HG03066 (cell line): ENCODE data around the gene SIVA1.

ENCODE experiments used
- ATAC-seq: cut with Tn5 transposase; IDR thresholded peaks from one replicate; pipeline ENCODE4 v1.9.1; 2021; ENCODE audit warnings: low read depth; ENCODE audit not compliant: unreplicated experiment

The SIVA1 gene

DNA sequence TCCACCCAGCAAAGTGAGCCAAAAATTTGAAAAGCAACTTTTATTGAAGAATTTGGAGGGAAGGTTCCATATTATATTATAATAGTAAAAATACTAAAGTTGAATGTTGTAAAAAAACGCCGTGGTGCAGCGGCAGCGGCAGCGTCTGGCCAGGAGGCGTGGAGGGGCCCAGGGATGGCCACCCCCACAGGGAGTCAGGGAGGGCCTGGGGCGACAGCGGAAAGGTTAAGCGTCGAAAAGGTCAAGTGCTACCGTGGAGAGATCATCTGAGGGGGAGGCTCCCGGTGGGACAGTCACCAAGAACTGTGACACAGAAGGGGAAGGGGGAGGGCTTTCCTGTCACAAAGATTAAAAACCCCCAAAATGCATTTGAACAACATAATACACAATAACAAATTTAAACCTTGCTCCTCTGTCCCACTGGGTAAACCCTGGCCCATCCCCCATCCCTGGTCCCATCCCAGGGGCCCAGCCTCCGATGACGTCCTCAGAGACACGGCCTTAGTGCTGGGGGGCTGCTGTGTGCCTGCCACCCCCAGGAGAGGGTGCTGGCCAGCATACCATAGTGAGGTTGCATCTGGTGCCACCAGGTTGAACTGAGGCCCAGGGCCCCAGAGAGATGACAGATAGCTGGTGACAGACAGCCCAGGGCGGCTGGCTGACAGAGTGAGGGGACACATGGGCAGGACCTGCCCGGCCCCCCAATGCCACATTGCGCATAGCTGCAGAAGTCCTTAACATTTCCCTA lies 16.6 kb downstream of the SIVA1 start:
- ATAC-seq: no peak

DNA sequence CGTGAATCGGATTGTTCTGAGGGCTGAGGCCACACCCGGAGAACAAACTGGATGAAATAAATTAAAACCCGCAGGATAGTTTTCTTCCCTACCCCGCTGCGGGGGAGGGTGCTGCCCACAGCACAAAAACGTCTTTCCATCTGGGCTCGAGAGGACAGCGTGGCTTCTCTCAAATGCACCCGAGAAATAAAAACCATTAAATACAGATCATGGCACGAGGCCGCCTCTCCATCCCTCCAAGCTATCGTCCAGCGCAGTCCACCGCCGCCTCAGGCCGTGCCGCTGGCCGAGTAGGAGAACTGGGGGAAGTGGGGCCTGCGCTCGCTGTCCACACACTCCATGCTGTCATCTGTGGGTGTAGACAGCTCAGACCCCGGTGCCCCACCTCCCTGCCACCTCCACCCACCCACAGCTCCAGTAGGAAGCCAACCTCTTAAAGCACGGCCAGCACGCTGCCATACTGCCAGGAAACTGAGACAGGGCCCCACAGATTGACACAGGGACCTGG lies 17.2 kb downstream of the SIVA1 start:
- no peak for ATAC-seq

DNA sequence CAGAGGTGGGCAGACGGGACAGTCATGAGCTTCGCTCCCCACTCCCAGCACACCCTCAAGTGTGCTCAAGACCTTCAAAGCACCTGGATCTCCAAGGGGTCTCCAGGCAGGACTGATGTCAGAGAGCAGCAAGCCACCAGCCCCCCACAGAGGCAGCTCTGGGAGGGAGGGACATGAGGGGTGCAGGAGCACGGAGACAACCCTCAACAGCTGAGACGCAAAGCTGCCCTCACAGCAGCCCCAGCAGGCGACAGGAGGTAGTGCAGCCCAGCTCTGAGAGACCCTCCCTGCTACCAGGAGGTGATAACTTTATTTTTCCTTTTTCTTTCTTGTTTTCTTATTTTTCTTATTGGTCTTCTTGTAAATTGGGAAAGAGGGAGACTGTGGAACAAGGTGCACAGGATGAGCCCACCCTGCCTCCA lies 17.9 kb downstream of the SIVA1 start:
- no peak for ATAC-seq

DNA sequence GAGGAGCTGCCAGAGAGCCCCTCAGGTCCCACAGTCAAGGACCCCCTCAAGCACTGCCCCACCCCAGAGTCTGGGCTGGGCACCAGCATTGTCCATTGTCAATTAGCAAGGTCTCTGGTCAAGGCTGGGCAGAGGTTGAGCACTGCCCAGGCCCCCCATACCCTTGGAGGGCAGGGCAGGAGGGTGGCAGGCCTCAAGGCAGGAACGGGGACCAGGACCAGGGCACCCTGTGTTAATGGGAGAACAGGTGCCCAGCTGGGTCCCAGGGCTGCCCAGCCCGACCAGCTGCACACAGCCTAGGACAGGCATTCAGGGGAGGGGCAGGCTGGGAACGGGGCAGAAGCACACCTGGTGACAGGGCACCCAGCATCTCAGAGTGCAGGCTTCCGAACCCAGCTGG lies 18.4 kb downstream of the SIVA1 start:
- ATAC-seq: no peak

DNA sequence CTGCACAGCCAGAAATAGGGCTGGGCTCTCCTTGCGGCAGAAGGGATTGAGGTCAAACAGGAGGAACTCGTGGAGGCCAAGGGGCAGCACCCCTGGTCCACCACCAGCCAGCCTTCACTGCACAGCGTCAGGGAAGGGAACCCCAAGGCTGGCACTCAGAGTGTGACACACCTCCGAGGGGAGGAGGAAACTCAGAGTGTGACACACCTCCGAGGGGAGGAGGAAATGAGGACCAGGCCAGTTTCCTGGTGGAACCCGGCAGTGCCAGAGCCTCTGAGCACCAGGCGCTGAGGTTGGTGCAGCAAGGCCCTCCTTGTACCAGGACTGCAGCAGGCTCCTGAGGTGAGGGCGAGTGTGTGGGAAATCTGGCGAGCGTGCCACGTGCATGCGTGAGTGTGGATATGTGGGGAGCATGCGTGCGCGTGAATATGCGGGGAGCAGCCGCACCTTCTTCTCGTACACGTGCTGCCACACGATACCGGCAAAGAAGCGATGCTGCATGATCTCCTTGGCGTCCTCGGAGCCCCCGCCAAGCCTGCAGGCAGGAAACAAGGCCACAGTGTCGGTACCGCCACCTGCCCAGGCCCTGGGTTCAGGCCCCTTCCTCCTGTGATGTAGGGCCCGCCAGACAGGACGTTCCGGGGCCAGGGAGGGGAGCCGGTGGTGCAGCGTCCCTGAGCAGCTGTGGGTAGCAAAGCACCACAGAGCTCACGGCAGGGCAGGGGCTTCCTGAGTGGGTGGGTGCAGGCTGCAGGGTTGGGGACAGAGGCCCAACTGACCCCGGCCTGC lies 19.2 kb downstream of the SIVA1 start:
- ATAC-seq: no peak

DNA sequence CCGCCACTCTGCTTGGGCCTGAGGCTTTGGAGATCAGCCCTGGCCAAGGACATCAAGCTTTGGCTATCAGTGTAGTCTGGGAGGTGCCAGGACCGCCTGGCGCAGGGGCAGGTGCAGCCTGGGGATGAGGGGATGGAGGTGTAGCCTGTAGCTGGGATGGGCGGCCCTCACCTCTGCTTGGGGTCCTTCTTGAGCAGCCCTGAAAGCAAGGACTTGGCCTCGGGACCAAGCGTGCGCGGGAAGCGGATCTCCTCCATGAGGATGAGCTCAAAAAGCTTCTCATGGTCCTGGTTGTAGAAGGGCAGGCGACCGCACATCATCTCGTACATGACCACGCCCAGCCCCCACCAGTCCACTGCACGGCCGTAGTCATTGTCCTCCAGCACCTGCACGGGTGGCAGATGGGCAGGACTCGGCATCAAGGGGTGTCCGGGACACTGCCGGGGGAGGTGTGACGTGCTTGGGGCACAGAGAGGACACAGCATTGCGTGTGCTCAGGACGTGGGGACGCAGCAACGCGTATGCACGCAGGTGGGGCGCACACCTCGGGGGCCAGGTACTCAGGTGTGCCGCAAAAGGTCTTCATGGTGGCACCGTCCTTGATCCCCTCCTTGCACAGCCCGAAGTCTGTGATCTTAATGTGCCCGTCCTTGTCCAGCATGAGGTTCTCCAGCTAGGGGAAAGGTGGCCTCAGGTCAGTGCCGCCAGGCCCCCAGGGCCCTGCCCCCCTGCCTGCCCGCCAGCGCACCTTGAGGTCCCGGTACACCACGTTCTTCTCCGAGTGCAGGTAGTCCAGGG lies 20.0 kb downstream of the SIVA1 start:
- no peak for ATAC-seq

DNA sequence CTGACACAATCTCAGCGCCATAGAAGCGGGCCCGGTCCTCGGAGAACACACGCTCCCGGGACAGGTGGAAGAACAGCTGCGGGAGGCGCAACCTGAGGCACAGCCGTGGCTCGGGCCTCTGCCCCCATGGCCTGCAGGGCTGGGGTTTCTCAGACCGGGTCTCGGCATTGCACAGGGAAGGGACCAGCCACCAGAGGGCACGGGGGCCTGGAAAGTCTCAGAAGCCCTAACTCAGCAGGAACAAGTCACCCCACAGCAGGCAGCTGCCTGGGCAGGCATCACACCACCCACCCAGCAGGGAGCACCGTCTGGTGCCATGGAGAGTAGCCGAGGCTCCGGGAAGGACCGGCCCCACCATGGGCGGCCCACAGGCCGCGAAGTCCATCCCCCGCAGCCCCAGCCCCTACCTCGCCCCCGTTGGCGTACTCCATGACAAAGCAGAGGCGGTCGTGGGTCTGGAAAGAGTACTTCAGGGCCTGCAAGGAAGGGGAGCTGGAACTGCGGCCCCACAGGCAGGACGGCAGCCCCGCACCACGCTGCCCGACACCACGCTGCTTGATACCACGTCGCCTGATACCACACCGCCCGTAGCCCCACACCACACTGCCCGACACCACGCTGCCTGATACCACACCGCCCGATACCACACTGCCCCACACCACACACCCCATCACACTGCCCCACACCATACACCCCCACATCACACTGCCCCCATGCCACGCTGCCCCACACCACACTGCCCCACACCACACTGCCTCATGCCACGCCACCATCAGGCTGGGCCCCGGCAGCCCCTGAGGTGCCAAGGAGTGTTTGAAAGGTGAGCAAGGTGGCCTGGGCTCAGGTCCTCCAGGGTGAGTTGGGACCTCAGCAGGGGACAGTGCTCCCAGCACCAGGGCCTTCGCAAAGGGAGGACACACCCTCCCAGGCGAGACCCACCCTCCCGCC lies 20.8 kb downstream of the SIVA1 start:
- ATAC-seq: no peak

DNA sequence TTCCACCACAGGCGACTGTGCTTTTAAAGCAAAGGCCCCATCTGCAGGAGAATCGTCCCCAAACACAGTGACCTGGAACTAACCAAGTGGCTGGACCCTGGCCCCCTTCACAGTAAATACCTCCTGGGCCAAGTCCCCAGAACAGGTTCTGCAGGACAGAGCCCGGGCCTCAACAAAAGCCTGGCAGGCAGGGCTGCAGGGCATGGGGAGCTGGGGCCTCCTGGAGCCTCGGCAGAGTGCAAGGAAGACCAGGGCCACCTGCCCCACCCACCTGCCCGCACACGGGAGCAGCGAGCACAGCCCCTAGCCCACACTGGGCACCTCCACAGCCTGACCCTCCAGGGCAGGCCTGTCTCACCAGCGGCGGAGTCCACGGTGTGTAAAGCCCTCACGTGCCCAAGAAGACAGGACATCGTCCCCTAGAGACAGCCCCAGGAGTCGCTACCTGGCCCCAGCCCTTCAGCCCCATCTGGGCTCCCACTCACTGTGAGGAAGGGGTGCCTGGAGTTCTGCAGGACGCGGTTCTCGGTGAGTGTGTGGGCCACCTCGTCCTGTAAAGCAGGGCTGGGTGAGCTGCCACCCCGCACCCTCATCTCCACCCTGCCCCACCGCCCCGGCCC lies 21.6 kb downstream of the SIVA1 start:
- no peak for ATAC-seq

DNA sequence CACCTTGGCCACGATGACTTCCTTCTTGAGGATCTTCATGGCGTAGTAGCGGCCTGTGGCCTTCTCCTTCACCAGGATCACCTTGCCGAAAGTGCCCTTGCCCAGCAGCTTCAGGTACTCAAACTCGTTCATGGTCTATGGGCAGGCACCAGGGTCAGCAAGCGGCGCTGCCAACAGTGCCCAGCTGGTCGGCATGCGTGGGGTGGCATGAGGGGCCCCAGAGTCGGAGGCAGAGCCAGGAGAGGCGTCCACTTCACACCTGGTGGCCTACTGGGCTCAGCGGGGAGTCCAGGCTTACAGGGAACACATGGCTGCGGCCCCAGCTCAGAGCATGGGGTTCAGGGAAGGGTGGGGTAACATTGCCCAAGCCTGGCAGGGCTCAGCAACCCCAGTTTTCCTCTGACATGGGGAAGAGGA lies 22.1 kb downstream of the SIVA1 start:
- no peak for ATAC-seq

DNA sequence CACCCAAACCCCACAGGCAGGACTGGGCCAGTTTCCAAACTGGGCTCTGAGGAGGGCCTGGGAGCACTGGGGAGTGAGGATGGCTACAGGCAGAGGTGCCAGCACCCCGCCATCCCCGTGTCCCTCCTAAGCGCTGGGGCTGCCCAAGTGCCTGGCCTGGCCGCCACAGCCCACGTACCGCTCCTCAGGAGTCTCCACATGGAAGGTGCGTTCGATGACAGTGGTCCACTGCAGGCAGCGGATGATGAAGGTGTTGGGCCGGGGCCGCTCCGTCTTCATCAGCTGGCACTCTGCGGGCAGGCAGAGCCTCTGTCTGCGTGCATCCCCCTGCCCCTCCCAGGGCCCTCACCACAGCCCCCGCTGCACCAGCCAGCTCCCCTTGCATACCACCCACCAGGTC lies 23.5 kb downstream of the SIVA1 start:
- no peak for ATAC-seq

DNA sequence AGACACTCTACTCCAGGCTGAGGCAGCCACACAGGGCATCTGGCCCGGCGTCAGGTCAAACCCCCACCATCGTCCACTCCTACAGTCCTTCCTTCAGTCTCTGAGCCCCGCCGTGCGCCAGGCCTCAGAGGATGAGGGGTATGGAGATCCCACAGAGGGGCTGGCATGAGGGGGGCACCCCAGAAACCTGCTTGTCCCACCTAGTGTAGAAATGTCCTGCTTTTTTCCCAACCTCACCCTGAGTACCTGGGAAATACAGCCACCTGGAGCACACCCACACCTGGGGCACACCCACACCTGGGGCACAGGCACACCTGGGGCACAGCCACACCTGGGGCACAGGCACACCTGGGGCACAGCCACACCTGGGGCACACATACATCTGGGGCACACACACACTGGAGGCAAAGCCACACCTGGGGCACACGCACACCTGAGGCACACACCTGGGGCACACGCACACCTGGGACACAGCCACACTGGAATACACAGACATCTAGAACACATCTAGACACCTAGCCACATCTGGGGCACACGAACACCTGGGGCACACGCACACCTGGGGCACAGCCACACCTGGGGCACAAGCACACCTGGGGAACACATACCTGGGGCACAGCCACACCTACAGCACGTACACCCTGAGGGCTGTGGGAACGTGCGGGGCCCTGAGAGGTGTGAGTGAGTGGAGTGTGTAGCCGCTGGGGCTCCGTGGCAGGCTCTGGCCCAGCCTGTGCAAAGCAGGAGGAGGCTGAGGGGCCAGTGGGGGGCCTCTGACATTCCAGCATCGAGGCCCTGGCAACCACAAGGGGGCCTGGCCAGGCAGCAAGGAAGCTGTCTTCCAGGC lies 24.2 kb downstream of the SIVA1 start:
- ATAC-seq: no peak

DNA sequence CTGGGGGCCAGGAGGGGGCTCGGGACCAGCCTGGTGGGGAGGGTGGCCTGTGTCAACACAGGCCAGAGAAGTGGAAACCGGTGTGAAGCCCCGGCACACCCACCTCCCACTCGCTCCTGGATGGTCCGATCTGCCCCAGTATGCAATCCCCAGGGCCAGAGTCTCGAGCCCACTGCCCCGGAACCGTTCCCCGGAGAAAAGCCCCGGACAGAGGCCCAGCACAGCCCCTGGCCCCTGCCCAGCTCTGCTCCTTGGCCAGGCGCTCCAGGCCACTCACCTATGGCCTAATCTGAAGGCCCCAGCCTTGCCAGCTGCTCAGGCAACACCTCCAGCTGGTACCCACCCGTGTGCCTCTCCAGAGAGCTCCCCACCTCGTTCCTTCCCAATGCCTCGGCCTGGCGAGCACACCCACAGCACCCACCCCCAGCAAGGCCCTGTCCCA lies 24.9 kb downstream of the SIVA1 start:
- no peak for ATAC-seq

DNA sequence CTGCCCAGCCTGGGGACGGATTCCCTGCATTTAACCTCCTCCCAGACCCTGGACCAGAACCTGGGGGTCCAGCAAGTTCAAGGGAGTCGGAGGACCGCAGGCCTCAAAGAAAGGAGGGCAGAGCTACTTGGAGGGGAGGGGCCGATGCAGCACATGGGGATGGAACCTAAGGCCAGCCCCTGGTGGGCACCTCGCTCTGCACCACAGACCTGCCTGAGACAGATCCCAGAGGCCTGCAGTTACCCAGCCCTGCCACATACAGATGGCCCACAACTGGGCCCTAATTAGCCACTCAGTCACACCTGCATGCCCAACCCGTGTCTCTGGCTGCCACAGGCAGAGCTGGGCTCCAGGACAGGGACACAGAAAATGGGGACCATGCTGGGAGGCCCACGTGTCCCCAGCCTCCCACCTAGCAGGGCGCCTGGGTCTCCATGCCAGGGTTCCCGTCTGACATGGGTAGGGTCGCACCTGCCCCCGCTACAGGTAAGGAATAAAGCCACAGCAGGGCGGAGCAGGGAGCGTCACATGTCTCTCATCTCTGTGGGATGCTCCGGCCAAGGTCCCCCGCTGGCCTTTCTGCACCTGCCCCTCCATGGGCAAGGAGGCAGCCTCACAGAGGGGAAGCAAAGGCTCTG lies 25.9 kb downstream of the SIVA1 start:
- no peak for ATAC-seq

DNA sequence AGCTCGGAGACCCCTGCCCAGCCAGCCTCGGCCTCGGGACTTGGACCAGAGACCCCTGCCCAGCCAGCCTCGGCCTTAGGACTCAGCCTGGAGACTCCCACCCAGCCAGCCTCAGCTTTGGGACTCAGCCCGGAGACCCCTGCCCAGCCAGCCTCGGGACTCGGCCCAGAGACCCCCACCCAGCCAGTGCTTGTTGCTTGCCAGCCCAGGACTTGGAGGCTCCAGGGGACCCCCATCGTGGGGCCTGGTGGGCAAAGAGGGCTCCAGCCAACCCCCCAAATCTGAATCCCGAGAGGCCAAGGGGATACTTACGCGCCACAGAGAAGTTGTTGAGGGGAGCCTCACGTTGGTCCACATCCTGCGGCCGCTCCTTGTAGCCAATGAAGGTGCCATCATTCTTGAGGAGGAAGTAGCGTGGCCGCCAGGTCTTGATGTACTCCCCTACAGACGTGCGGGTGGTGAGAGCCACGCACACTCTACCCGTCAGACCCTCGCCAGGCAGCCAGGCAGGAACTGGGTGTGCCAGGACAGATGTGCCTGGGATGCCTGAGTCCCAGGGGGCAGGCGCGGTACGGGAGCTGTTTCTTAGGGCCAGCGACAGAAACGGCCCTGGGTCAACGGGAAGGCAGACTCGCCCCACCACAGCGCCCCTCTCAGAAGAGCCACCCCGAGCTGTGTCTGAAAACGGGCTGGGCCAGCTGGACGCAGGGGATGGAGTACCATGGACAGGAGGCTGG lies 27.0 kb downstream of the SIVA1 start:
- no peak for ATAC-seq

DNA sequence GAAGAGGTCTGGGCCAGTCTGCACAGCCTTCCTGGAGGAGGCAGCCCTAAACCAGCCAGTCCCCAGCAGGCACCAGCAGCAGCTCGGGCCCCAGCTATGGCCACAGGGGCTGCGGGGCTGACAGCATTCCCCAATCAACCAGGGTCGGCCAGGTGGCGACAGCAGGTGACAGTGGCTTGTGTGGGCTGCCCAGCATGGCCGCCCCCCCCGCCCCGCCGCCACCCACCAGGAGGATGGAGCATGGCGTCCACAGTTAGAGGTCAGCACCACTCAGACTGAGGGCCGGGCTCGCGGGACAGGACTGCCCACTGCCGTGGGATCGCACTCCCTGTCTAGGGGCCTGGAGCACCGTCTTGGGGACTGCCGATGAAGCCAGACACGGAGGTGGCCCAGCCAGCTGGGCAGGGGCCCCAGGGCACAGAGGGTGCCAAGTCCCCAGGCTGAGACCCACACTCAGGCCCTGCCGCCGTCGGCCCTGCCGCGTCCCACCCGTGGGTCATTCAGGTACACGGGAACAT lies 27.6 kb downstream of the SIVA1 start:
- no peak for ATAC-seq

DNA sequence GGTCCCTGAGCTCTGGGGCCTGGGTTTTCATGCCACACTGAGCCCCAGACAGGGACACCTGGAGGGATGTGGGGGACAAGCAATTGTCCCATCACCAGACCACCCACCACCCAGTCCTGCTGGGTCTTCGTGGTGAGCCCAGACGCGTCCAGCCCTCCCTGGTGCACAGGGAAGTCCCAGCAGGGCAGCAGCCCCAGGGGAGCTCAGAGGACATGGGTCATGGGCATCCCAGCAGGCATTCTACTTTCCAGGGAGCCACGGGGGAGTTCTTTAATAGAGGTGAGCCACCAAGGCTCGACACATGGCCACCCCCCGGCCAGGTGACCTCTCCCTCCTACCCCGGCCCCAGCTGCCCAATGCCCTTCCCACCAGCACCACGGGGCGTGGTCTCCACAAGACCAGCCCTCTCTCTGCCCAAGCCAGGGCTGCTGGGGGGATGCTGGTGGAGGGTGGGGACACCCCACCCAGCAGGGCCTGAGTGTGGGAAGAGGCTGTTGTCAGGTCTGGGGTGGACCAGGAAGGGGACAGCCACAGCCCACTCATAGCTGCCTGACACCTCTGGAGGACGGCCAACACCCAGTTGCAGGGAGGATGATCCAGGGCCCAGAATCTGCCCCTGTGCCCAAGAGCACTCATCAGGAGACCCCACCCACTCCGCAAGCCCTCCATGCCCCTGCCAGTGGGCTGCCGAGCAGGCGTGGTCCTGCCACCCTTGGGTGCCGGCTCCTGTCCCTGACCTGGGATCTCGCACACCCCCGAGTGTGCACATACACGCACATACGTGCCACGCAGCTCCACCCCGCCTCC lies 28.5 kb downstream of the SIVA1 start:
- ATAC-seq: no peak
